HPDE6-E6E7 (cell line): ENCODE data around the gene SH3GL1.

Experiments
- DNase-seq: peaks from one replicate; pipeline ENCODE4 v3.0.0; 2011; ENCODE audit warnings: missing footprints; ENCODE audit errors: extremely low spot score

The SH3GL1 gene

DNA sequence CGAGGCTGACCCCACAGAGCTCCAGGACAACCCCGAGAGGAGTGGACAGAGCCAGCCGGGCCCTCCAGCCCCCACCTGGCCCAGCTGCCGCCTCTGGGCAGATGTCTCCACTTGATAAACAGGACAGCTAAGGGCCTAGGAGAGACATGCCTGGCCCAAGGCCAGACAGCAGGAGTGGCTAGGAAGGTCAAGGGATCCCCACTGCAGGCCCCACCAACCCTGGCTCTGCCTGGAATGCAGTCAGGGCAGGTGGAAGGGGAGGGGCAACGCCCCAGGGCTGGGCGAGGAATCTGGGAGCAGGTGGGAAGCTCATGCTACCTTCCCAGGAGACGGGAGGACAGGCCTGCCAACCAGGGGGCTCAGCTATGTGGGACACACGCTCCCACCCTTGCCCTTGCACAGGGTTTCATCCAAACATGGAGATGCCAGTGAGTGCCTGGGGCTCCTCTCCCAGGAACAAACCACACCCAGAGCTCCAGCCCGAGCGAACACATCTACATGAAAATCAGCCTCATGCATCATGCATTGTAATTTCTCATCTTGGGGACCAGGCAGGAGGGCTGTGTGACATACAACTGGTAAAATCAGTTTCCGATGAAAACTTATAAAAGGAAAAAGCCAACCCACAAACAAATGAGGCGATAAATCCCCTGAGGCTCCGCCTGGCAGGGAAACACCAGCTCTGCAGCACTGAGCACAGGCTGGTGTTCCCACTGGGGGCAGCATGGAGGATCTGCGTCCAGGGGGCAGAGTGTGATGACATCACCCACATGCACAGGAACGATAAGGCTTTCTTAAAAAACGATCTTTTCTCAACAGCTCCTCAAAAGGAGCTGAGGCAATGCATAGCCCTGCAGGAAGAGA is 25.0 kb downstream of the SH3GL1 start:
- peak; percentile 58 for DNase-seq

DNA sequence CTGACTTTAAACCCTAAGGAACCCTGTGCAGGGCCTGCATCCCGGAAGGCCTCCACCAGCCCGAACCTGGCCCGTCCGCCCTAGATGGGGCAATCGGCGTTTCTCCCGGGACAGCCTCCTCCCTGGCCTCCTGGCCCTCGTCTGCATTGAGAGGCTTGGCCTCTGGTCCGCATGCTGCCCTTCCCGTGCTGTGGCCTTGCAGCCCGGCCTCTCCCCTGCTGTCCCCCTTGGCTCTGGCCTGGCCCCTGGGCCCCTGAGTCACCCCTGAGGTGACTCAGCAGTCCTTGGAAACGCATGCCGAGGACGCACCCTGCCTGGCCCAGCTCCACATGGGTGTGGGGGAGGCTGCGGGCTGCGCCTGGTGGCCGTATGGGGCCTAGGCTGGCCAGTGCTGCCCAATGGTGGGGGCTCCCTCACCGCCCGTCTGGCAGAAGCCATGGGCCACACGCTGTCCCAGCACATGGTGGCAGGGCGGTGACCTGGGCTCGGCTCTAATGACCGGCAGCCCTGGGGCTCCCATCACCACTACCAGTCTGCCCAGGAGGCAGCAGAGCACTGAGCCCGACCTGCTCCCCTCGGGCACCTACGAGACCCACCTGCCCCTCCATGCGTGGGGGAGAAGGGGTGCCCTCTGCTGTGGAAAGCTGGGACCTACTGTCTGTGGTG is 25.7 kb downstream of the SH3GL1 start:
- DNase-seq: peak; percentile 65

DNA sequence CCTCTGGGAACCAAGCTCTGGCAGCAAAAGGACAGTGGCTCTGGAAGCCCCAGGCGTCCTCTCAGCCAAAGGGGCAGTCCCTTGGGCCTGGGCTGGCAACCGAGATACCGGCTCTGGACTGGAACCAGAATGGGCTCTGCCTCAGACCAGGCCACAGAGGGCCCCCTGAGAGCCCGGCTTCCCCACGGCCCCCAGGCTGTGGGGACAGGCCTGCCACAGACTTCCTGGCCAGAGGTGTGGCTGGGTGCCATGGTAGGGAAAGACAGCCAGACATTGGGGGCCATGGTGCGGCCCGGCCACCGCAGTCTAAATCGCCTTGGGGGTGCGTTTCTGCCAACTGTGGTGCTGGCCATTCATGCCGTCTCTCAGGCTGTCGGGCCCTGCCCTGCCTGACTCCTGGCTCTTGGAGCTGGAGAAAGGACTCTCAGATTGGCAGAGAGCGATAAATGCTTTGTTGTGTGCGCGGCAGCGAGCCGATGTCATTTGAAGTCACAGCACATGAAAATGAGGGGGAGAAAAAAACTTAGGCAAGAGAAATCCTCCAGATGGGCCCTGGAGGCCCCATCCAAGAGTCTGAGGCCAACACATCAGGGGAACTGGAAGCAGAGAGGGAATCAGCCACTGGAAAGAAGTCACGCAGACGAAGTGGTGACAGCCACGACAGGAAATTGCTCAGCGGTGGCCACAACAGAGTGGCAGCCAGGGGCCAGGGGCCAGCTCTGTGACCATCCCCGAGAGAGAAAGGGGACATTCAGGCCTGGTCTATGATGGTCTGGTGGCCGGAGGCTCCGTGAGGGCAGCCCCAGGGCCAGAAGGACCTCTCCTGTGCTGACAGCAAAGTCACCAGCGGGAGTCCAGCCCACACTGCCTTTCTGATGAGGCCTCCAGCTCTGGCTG is 26.5 kb downstream of the SH3GL1 start:
- DNase-seq: no peak

DNA sequence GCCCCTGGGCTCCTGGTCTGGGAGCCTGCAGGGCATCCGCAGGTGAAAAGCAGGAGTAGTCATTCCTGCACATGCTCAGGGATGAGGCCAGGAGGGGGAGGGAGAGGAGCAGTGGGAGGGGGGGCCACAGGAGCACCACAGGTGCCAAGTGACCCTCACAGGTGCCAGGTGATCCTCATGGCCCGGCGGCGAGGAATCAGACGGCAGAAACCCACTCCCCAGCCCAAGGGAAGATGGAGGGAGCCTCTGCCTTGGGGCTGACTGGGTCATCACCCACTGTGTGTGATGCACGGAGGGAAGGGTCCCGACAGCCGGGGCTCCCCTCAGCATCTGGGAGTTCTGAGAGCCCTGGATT is 27.4 kb downstream of the SH3GL1 start:
- DNase-seq: no peak

DNA sequence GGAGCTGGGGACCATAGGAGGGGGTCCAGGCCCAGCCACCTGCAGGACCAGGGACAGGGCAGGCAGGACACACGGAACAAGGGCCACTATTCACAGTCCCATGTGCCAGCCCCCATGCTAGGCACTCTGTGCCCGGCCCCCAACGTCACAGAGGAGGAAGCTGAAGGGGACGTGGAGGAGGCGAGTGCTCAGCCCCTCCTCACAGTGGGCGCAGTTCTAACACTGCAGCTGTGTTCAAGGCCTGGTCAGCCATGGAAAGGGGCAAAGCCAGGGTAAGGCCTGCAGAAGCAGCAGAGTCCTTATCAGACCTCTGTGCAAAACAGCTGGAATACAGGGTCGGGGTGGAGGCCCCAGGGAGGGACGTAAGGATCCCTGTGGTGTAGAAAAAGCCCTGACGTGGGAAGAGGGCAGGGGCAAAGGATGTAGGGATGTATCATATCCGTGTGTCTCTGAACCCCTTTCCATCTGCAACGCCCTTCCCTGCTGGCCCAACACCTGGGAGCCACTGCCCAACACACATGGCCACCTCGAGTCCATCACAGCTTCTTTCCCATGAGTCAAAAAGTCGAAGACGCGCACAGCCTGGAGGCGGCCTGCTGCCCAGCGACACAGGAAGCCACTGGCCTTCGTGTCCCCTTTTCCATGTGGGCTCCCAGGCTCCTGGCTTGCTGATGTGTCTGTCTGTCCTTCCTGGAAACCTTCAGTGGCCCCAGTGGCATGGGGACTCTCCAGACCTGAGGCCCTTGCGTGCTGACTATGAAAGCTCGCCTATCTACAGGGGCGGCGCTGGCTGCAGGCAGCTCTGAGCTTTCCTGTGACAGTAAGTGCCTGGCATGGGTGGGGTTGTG is 28.0 kb downstream of the SH3GL1 start:
- no peak for DNase-seq

DNA sequence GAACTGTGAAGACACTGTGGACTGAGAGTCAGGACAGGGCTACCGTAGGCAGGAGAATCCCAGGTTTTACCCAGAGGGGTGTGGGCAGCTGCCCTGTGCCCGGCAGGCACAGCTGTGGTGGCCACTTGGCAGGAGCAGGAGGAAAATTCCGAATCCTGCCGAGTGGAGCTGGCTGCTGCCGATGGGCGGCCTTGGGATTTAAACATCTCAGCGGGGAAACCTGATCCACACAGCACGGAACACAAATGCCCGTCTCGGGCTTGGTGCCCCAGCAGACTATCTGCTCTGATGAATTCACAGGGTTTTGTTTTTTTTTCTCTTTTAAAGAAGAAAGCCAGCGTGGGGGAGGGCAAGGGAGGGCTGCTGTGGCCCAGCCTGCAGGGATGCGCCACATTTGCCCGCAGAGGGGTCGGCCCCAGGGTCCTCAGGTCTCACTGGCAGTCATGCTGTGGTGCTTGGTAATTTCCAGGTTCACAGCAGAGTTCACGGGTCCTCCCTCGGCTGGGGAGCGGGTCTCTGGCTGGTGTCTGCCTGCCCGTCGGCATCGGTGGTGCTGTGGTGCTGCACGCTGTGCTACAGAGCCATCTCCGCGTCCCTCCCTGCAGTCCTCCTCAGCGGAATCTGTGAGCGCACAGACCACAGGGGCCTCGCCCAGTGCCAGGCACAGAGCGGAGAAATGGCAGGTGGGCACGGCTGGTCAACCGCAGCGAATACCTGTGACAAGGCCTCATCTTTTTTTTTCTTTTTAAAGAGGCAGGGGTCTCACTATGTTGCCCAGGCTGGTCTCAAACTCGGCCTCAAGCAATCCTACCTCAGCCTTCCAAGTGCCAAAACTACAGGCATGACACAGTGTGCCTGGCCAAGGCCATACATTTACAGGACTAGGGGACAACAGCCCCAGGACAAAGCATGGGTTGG is 28.8 kb downstream of the SH3GL1 start:
- DNase-seq: no peak

DNA sequence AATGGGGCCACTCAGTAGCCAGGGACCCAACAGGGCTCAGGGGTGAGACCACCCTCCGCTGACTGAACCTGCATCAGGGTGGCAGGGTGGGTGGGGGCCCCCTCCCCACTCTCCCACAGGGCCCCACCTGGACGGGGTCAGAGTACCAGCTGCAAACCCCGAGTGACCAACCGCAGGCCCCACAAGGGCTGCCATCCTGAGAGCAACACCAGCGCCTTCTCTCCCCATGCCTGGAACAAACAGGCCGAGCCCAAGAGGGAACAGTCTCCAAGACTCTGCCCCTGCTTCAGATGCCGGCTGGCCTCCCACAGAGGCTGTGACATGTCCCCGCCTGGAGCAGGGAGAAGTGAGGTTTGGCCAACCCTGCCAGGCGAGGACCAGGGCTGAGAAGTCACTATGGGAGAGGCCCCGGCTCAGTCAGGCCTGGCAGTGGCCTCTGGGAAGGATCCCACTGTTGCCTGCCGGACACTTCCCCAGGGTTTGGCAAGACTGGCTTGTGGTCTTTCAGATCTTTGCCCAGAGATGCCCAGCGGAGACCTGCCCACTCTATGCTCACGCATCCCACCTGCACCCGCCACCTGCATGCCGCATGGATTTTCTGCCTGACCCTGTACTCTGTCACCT is 29.8 kb downstream of the SH3GL1 start:
- no peak for DNase-seq

DNA sequence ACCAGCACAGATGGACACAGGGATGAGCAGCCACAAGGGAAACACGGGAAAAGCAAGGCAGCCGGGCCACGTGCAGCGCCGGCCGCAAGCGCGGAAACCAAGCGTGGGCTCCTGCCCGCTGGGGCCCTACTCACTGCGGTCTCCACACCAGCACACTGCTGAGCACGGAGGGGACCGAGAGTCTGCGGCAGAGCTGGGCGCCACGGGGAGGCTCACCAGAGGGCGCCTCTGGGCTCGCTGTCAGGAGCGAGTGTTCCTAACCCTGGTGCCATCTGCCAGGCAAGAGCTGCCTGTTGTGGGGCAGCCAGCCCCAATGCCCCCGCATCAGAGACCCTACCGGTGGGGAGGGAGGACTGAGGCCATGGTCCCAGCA is 30.5 kb downstream of the SH3GL1 start:
- no peak for DNase-seq

DNA sequence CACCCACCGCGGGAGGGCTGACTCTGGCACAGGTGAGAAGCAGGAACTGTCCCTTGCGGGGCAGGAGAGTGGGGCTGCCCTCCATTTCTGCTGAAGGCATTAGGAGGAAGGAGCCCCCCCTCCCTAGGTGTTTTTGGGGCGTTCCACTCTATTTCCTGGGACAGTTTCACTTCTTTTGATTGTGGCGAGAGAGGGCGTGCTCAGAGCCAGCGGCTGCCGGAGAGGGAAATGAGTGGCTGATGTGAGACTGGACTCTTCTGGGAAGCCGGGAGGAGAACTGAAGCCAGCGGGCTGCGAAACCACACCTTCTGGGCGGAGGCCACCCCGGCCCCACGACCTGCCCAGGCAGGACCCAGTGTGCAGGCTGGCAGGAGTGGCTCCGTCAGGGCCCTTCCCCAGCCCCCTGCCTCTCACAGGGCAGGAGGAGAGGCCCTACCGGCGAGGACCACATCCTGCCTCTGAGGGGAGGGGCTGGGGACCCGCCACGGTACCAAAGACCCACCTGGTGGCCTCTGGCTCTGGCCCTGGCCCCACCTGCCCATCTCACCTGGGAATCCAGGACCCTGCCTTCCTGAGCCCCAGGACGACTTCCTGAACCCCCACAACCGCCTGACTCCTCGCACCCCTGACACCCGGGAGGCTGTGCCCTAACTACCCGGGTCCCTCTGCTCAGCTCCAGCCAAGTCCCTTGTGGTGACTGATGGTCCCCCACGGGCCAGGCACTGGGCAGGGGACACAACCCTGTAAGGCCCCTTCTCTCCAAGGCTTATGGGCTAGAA is 31.0 kb downstream of the SH3GL1 start:
- DNase-seq: peak; percentile 88

DNA sequence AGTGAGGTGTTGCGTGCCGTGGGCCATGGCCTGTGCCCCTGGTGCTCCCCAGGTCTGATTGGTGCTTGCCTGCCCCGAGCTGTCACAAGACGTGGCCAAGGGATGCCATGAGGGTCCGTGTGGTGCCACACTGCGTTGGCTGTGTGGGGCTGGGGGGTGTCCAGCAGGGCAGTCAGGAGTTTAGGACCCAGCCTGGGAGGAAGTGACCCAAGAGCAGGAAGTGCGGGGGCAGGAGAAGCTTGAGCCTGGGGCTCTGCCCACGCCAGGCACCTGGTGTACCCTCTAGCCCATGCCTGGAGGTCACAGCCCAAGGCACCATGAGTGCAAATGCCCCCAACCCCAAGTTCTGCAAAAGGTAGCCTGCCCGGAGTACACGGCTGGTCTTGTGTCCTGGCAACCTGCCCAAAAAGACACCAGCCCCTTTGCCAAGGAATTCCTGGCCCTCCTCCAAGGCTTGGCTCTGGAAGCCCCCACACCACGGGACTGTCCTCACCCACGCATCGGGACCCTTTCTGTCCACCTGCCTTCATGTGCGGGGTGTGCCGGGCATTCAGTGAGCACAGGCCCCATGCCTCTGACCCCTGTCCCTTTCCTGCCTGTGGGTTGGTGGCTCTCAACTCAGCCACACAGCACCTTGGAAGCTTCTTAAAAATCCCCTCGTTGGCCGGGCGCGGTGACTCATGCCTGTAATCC is 32.1 kb downstream of the SH3GL1 start:
- DNase-seq: no peak

DNA sequence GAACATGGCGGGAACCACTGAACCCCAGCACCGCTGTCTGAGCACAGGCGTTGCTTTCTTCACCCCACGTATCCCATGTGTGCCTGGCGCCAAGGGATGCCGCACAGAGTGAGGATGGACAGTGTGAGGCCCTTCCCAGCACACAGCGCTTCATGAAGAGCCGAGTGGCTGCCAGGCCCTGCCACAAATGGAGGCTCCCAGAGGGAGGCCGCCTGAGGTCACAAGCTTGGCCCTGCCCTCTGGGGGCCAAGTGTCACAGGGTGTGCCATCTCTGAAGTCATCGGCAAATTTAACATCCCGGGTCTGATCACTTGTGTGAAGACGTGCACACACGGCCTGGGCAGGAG is 32.6 kb downstream of the SH3GL1 start:
- no peak for DNase-seq

DNA sequence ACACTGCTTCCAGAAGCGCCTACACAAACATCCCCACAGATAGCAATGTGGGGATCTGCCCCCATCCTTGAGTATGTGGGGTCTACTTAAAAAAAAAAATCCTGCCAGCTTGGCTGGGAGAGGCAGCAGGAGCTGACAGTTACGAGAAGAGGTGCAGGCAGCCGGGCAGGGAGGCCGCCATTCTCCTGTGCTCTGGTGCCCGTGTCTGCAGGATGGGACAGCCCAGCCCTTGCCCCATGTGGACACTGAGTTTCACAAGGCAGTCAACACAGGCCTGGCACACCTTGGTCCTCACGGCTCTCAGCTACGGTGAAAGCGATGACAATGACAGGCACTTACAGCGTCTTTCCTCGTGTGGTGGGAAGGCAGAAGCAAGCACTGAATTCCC is 33.0 kb downstream of the SH3GL1 start:
- DNase-seq: no peak

DNA sequence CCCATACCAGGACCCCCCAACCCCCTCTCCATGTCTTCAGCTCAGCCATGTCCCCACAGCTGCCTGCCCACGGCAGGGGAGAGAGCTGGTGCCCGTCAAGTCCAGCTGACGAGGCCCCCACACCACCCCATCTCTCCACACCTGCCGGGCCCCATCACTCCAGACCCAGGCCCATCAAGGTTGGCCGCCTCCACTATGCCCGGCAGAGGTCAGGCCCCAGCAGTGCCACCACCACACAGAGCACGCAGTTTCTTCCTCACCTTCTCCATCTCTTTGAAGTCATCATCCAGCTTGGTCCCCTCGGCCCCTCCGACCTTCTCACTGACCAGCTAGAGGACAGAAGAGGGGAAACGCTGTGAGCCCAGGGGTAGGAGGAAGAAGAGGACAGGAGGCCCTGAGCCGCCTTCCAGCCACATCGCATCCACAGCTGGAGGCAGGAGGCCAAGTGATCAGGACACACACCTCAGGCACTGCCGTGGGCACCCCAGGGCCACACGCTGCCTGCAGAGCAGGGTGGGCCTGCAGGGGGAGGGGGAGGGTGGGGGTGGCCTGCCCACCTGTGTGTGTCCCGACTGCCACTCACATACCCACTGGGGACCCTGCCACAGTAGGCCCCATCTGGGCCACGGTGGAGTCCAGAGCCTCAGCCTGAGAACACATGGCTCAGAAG is 33.5 kb downstream of the SH3GL1 start:
- DNase-seq: no peak

DNA sequence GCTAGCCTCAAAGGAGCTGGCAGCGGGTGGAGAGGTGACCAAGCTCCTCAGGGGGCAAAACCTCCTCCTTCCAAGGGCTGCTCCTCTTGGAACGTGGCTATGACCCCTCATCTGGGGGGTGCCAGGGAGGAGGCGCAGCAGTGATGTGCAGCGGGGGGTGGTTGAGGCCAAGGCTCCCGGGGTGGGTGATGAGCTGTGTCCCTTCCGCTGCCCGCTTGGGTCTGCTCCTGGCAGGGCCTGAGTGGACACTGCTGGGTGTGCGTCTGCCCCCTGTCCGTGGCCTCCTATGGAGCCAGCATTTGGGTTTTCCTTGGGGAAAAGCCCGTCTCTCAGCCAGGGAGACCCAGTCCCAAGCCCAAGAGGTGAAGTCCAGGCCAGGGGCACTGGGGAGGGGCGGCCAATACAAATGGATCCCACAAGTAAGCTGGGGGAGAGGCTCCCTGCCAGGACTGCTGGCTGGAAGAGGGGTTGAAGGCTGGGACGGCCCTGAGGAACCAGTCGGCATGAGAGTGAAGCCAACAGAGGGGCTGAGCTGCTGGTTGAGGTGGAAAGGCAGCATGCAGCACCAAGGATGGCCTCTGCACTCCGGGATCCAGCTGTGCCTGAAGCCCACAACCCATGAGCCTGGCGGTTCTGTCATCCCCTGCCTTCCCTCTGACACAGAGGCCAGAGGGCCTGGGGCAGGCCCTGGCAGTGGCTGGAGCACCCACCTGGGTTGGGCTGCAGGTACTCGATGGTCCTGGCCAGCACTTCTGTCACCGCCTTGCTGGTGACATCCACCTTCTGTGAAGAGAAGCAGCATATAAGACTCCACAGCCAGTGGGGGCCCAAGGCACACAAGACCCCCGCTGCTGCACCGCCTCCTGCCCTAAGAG is 34.3 kb downstream of the SH3GL1 start:
- DNase-seq: no peak

DNA sequence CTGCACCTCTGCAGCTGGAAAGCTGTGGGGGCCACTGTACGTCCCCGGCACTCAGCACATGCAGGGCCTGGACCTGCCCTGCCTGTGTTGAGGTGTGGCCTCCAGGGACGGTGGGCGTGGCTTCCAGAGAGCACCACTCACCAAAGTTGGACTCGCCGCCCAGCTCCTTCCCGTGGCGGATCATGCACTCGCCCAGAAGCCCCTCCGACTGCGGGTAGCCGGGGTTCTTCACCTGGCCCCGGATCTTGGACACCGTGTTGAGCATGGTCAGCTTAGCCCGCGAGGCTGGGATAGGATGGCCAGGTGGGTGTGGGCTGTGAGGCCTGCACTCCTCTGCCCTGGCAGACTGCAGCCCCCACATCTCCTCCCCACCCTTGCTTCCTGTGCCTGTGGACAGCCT is 35.0 kb downstream of the SH3GL1 start:
- DNase-seq: no peak

DNA sequence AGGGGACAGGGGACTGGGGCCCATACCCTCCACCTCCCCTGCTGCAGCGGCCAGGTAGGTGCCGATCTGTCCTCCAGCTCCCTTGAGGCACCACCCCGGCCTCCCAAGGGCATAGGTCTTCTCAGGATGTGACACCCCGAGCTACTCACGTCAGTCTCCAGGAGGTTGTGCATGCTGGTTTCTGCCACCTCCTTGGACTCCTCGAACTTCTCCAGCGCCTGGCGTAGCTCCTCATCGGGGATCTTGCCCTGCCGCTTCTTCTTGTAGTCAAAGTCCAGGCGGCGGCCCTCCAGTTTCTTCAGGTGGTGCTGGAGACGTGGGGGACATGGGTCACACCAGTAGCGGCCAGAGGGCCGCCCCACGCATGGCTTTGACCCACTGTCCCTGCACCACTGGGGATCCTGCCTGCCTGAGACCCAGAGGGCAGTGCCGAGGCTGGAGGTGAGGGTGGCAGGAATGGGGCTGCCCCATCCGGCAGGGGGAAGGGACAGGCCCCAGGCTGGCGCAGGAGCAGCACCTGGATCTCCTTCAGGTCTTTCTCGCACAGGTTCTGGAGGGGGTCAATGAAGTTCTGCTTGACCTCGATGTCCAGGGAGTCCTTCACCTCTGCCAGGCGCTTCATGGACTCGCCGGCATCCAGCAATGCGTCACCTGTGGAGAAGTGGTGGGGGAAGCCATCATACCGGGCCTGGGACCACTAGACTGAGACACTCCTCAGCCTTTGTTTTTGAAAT is 36.6 kb downstream of the SH3GL1 start:
- no peak for DNase-seq
